Measurements from ENCODE around the gene MCEMP1. TPM values are rescaled to one million over a fixed set of nuclear protein-coding genes. Genes with fewer than 3 reads are reported as not detected.

MCEMP1 gene
- total RNA-seq, 1 donor = not detected

DNA sequence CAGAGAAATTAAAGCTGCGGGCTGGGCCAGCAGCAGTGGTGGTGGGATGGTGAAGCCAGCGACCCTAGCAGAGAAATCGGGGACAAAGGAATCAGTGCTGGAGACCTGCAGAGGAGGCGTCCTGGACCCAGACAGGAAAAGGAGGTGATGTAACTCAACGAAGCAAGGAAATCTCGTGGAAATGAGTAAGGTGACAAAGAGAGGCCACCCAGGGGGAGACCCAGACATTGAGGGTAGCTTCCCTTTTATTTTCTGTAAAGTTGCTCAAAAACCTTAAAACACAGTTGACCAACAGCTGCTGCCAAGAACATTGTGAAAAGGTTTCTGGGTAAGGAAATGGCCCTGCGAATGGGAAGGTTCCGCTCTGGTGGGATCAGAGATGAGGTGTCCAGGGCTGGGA lies 21.3 kb upstream of the MCEMP1 start:
- H3K36me3 ChIP-seq (ENCODE audit: insufficient read depth, low read length) = no peaks in the 10 kb centered on the region
- H2AFZ ChIP-seq (ENCODE audit: low read length) = no peak overlapping the region
- H3K27ac ChIP-seq (ENCODE audit: low read depth, low read length) = no peak overlapping the region
- peaks cover 8% of the 10 kb centered on the region for H3K27me3 ChIP-seq (ENCODE audit: insufficient read depth, low read length)
- no peaks in the 10 kb centered on the region for H4K20me1 ChIP-seq (ENCODE audit: insufficient read depth, low read length)
- TF ChIP-seq, protein P1, sequence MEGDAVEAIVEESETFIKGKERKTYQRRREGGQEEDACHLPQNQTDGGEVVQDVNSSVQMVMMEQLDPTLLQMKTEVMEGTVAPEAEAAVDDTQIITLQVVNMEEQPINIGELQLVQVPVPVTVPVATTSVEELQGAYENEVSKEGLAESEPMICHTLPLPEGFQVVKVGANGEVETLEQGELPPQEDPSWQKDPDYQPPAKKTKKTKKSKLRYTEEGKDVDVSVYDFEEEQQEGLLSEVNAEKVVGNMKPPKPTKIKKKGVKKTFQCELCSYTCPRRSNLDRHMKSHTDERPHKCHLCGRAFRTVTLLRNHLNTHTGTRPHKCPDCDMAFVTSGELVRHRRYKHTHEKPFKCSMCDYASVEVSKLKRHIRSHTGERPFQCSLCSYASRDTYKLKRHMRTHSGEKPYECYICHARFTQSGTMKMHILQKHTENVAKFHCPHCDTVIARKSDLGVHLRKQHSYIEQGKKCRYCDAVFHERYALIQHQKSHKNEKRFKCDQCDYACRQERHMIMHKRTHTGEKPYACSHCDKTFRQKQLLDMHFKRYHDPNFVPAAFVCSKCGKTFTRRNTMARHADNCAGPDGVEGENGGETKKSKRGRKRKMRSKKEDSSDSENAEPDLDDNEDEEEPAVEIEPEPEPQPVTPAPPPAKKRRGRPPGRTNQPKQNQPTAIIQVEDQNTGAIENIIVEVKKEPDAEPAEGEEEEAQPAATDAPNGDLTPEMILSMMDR (IDR thresholded peaks at IDR 0.05; ENCODE audit: extremely low read depth, low read depth, low read length) = no peak
- no peak overlapping the region for H3K4me3 ChIP-seq (ENCODE audit: insufficient read depth, low read length)
- no peak overlapping the region for H3K4me2 ChIP-seq (ENCODE audit: insufficient read depth, low read length)
- H3K9me3 ChIP-seq (ENCODE audit: low read depth, low read length) = no peaks in the 10 kb centered on the region
- peaks cover 4% of the 10 kb centered on the region for H3K4me1 ChIP-seq (ENCODE audit: insufficient read depth, low read length)
- peak; percentile 63 for DNase-seq (ENCODE audit: insufficient read length, low spot score, missing footprints)
- H3K79me2 ChIP-seq (ENCODE audit: insufficient read depth, low read length) = no peaks in the 10 kb centered on the region

- Histone ChIP-seq H3K27ac (ENCODE audit: low read depth, low read length) (no peak overlapping the region), H3K79me2 (ENCODE audit: insufficient read depth, low read length) (no peaks in the 10 kb centered on the region), H3K4me2 (ENCODE audit: insufficient read depth, low read length) (no peak overlapping the region), H3K4me3 (ENCODE audit: insufficient read depth, low read length) (no peak overlapping the region), H2AFZ (ENCODE audit: low read length) (no peak overlapping the region), H4K20me1 (ENCODE audit: insufficient read depth, low read length) (no peaks in the 10 kb centered on the region), H3K9me3 (ENCODE audit: low read depth, low read length) (no peaks in the 10 kb centered on the region), H3K27me3 (ENCODE audit: insufficient read depth, low read length) (peaks cover 8% of the 10 kb centered on the region), H3K36me3 (ENCODE audit: insufficient read depth, low read length) (no peaks in the 10 kb centered on the region), H3K4me1 (ENCODE audit: insufficient read depth, low read length) (peaks cover 2% of the 10 kb centered on the region)
- DNase-seq (ENCODE audit: insufficient read length, low spot score, missing footprints) = peak; percentile 43
- TF ChIP-seq, protein P1 (IDR thresholded peaks at IDR 0.05; ENCODE audit: extremely low read depth, low read depth, low read length) = no peak
These were observed 19.6 kb upstream of the MCEMP1 start for GRCh38 chr19:7657131-7657751.

- no peak overlapping the region for H3K4me2 ChIP-seq (ENCODE audit: insufficient read depth, low read length)
- no peaks in the 10 kb centered on the region for H4K20me1 ChIP-seq (ENCODE audit: insufficient read depth, low read length)
- no peak overlapping the region for H3K27ac ChIP-seq (ENCODE audit: low read depth, low read length)
- H3K36me3 ChIP-seq (ENCODE audit: insufficient read depth, low read length) = no peaks in the 10 kb centered on the region
- H3K4me3 ChIP-seq (ENCODE audit: insufficient read depth, low read length) = no peak overlapping the region
- H2AFZ ChIP-seq (ENCODE audit: low read length) = no peak overlapping the region
- DNase-seq (ENCODE audit: insufficient read length, low spot score, missing footprints) = peak; percentile 81
- H3K79me2 ChIP-seq (ENCODE audit: insufficient read depth, low read length) = no peaks in the 10 kb centered on the region
- H3K4me1 ChIP-seq (ENCODE audit: insufficient read depth, low read length) = no peaks in the 10 kb centered on the region
- TF ChIP-seq, protein P1 (IDR thresholded peaks at IDR 0.05; ENCODE audit: extremely low read depth, low read depth, low read length) = no peak
- H3K9me3 ChIP-seq (ENCODE audit: low read depth, low read length) = no peaks in the 10 kb centered on the region
- H3K27me3 ChIP-seq (ENCODE audit: insufficient read depth, low read length) = peaks cover 8% of the 10 kb centered on the region
These were observed 18.6 kb upstream of the MCEMP1 start for GRCh38 chr19:7658219-7658686.

DNA sequence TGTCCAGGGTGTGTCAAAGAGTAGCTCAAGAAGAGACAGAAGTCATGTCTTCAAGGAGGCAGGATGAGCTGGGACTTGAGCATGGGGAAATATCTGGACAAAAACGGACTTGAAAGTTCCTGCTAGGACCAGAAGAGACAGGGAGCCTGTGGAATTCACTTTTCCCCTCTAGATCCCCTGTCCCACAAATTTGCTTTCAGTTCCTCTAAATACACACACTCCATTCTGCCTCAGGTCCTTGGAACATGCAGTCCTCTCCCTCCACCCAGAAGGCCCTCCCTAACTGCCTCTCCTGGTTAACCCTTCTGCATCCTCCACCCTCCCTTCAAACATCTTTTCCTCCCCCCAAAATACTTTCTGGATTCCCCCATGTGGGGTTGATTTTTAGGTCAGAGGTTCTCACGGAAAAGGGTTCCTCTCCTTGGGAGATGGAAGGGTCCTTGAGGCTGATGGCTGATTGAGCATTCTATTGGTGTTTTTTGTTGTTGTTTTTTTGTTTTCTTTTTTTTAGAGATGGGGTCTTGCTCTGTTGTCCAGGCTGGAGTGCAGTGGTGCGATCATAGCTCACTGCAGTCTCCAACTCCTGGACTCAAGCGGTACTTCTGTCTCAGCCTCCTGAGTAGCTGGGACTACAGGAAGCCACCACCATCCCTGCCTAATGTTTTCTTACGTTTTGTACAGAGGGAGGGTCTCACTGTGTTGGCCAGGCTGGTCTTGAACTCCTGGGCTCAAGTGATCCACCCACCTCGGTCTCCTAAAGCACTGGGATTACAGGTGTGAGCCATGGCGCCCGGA lies 14.9 kb upstream of the MCEMP1 start:
- Histone ChIP-seq H2AFZ (ENCODE audit: low read length) (no peak overlapping the region), H3K9me3 (ENCODE audit: low read depth, low read length) (no peaks in the 10 kb centered on the region), H3K4me2 (ENCODE audit: insufficient read depth, low read length) (no peak overlapping the region), H3K4me3 (ENCODE audit: insufficient read depth, low read length) (no peak overlapping the region), H4K20me1 (ENCODE audit: insufficient read depth, low read length) (no peaks in the 10 kb centered on the region), H3K36me3 (ENCODE audit: insufficient read depth, low read length) (no peaks in the 10 kb centered on the region), H3K4me1 (ENCODE audit: insufficient read depth, low read length) (no peaks in the 10 kb centered on the region), H3K79me2 (ENCODE audit: insufficient read depth, low read length) (no peaks in the 10 kb centered on the region), H3K27ac (ENCODE audit: low read depth, low read length) (no peak overlapping the region), H3K27me3 (ENCODE audit: insufficient read depth, low read length) (peaks cover 4% of the 10 kb centered on the region)
- TF ChIP-seq, protein P1 (IDR thresholded peaks at IDR 0.05; ENCODE audit: extremely low read depth, low read depth, low read length) = no peak
- DNase-seq (ENCODE audit: insufficient read length, low spot score, missing footprints) = peak; percentile 21
